Fibroblast of skin of back (primary cell): ENCODE data around the gene MARVELD2.
"Not testable (repeated sequence)": the region's sequence is repeated elsewhere in the genome, so short reads cannot be mapped to it uniquely, and the experiment has no call there.

ENCODE experiments used
- DNase-seq: peaks from one replicate; pipeline ENCODE4 v3.0.0-alpha.2; 2013

Gene MARVELD2

GRCh38 chr5:69449511-69449910, 34.6 kb downstream of the MARVELD2 start:
- DNase-seq = no peak

- DNase-seq = peak; percentile 86
These were observed 35.2 kb downstream of the MARVELD2 start for GRCh38 chr5:69450116-69450515.

GRCh38 chr5:69450527-69450926, 35.6 kb downstream of the MARVELD2 start:
- not testable (repeated sequence) for DNase-seq

- no peak for DNase-seq
These were observed 37.2 kb downstream of the MARVELD2 start for GRCh38 chr5:69451941-69452647.

- not testable (repeated sequence) for DNase-seq
These were observed 38.6 kb downstream of the MARVELD2 start for GRCh38 chr5:69453487-69453886.

- DNase-seq = no peak
These were observed 39.7 kb downstream of the MARVELD2 start for GRCh38 chr5:69454460-69455249.

GRCh38 chr5:69455428-69455988, 40.6 kb downstream of the MARVELD2 start:
- DNase-seq = not testable (repeated sequence)

GRCh38 chr5:69462170-69462569, 47.3 kb downstream of the MARVELD2 start:
- DNase-seq = no peak

GRCh38 chr5:69466375-69466774, 51.5 kb downstream of the MARVELD2 start:
- not testable (repeated sequence) for DNase-seq

- no peak for DNase-seq
These were observed 52.7 kb downstream of the MARVELD2 start for GRCh38 chr5:69467442-69468225.

GRCh38 chr5:69468631-69469030, 53.7 kb downstream of the MARVELD2 start:
- no peak for DNase-seq

- DNase-seq = not testable (repeated sequence)
These were observed 56.6 kb downstream of the MARVELD2 start for GRCh38 chr5:69471516-69471915.

GRCh38 chr5:69472535-69473143, 57.7 kb downstream of the MARVELD2 start:
- DNase-seq = not testable (repeated sequence)

GRCh38 chr5:69477170-69477569, 62.3 kb downstream of the MARVELD2 start:
- no peak for DNase-seq

GRCh38 chr5:69478296-69478695, 63.4 kb downstream of the MARVELD2 start:
- not testable (repeated sequence) for DNase-seq

- peak; percentile 57 for DNase-seq
These were observed 70.0 kb downstream of the MARVELD2 start for GRCh38 chr5:69484891-69485290.

GRCh38 chr5:69485471-69485870, 70.6 kb downstream of the MARVELD2 start:
- DNase-seq = no peak

- no peak for DNase-seq
These were observed 74.3 kb downstream of the MARVELD2 start for GRCh38 chr5:69489246-69489645.

- DNase-seq = no peak
These were observed 76.1 kb downstream of the MARVELD2 start for GRCh38 chr5:69491027-69491426.

GRCh38 chr5:69491838-69492390, 77.0 kb downstream of the MARVELD2 start:
- no peak for DNase-seq

GRCh38 chr5:69492391-69492922, 77.5 kb downstream of the MARVELD2 start, which contains the start of gene OCLN:
Gene OCLN, plus strand, starts transcription at chr5:69492790. Its CDS starts 11,455 bp downstream, at chr5:69504245.
- no peak for DNase-seq
